Small intestine (tissue), 7 donors: Measurements from ENCODE around the gene PPP1R26. TPM values are rescaled to one million over a fixed set of nuclear protein-coding genes. Genes with fewer than 3 reads are reported as not detected.
"Not testable (repeated sequence)": the region's sequence is repeated elsewhere in the genome, so short reads cannot be mapped to it uniquely, and the experiment has no call there.

Source experiments
- DNase-seq, 2 donors: peaks; one replicate each; pipeline versions ENCODE4 v3.0.0 to v3.0.0-alpha.2; 2013
- FAIRE-seq: peaks from 2 replicates; lab custom pipeline; 2012; peaks lifted over from hg19 to GRCh38; lab: Jason Lieb, UNC
- H3K27ac ChIP-seq, 3 donors: one replicate each; pipeline ENCODE4 v1.5.1; 2013; ENCODE audit warnings: low read length in 2 of 3, mild to moderate bottlenecking in 2 of 3, control low read depth in 1 of 3, inconsistent platforms in 1 of 3, low read depth in 1 of 3, moderate library complexity in 1 of 3
- H3K27me3 ChIP-seq, 3 donors: one replicate each; pipeline ENCODE4 v1.6.1; 2013; ENCODE audit warnings: low read length in 3 of 3, inconsistent platforms in 1 of 3; ENCODE audit not compliant: control insufficient read depth in 3 of 3, insufficient read depth in 3 of 3
- H3K36me3 ChIP-seq, 3 donors: one replicate each; pipeline ENCODE4 v1.6.1; 2013; ENCODE audit warnings: low read length in 3 of 3, inconsistent platforms in 1 of 3, low read depth in 1 of 3, mild to moderate bottlenecking in 1 of 3, moderate library complexity in 1 of 3; ENCODE audit not compliant: control insufficient read depth in 3 of 3, insufficient read depth in 2 of 3
- H3K4me1 ChIP-seq, 3 donors: one replicate each; pipeline ENCODE4 v1.6.1; 2013; ENCODE audit warnings: low read length in 2 of 3, inconsistent platforms in 1 of 3, low read depth in 1 of 3, mild to moderate bottlenecking in 1 of 3, moderate library complexity in 1 of 3; ENCODE audit not compliant: control insufficient read depth in 3 of 3, insufficient read depth in 2 of 3
- H3K4me3 ChIP-seq, 3 donors: one replicate each; pipeline ENCODE4 v1.5.1; 2013; ENCODE audit warnings: low read length in 3 of 3, control low read depth in 1 of 3, inconsistent platforms in 1 of 3, low read depth in 1 of 3, mild to moderate bottlenecking in 1 of 3, moderate library complexity in 1 of 3
- H3K9me3 ChIP-seq, 2 donors: one replicate each; pipeline ENCODE4 v1.6.1; 2013; ENCODE audit warnings: low read depth in 1 of 2, low read length in 1 of 2; ENCODE audit not compliant: control insufficient read depth in 2 of 2, insufficient read depth in 1 of 2
- WGBS, 3 donors: extraction: QIAGEN DNeasy Blood & Tissue Kit; methylation state at CpG; one replicate each; pipeline ENCODE4 v1.1.7; 2013; 5-methylcytosine and 5-hydroxymethylcytosine counted together
- polyA plus RNA-seq, 4 donors: library from polyadenylated mRNA; stranded (reverse) in 3 of 4; unstranded in 1 of 4; fragments of 200-250 nt in 3 of 4; fragments of 120-200 nt in 1 of 4; gene quantifications; one replicate each; pipeline versions ENCODE4 v1.2.1 to v1.2.3, GENCODE V29; 2013
- donor health status: healthy with polysubstance abuse.
- donor health status: control.
- donor health status: control.
- donor health status: Bipolar disorder and iron deficiency.
- donor health status: healthy.

The PPP1R26 gene
- polyA plus RNA-seq, 4 donors: 6.5 to 16.6 (median 10.0) TPM

- H3K27ac ChIP-seq: not testable (repeated sequence)
These were observed 27.7 kb upstream of the PPP1R26 start for GRCh38 chr9:135451909-135452308.

GRCh38 chr9:135454737-135455136 lies 24.8 kb upstream of the PPP1R26 start:
- Histone ChIP-seq H3K9me3 (peaks cover 0 to 6% of the 10 kb centered on the region in 2 donors), H3K27ac (no peak overlapping the region), H3K4me1 (no peaks in the 10 kb centered on the region), H3K36me3 (no peaks in the 10 kb centered on the region), H3K4me3 (no peak overlapping the region), H3K27me3 (no peaks in the 10 kb centered on the region)
- 82 to 91% (median 86%) methylated on average over 5 of the region's 5 CpGs for WGBS, 3 donors
- DNase-seq (no peak), FAIRE-seq (no peak)

More at GRCh38 chr9:135451909-135452308, 27.7 kb upstream of the PPP1R26 start:
- not testable (repeated sequence) for H3K9me3 ChIP-seq, H3K27me3 ChIP-seq, FAIRE-seq, DNase-seq, H3K4me1 ChIP-seq, H3K4me3 ChIP-seq, H3K36me3 ChIP-seq
- 63 to 73% (median 73%) methylated on average over 6 to 7 of the region's 7 CpGs for WGBS, 3 donors

GRCh38 chr9:135455401-135456030 lies 24.1 kb upstream of the PPP1R26 start:
- DNase-seq (no peak), FAIRE-seq (no peak)
- H3K4me3 ChIP-seq: no peak overlapping the region
- H3K27ac ChIP-seq: no peak overlapping the region
- no peaks in the 10 kb centered on the region for H3K36me3 ChIP-seq
- WGBS, 3 donors: 71 to 88% (median 88%) methylated on average over 23 of the region's 23 CpGs
- H3K9me3 ChIP-seq: peaks cover 0 to 6% of the 10 kb centered on the region in 2 donors
- H3K4me1 ChIP-seq: no peaks in the 10 kb centered on the region
- H3K27me3 ChIP-seq: no peaks in the 10 kb centered on the region

GRCh38 chr9:135456436-135457104 lies 23.0 kb upstream of the PPP1R26 start:
- Histone ChIP-seq H3K27ac (no peak overlapping the region), H3K4me1 (no peaks in the 10 kb centered on the region), H3K36me3 (no peaks in the 10 kb centered on the region), H3K4me3 (no peak overlapping the region), H3K9me3 (peaks cover 0 to 6% of the 10 kb centered on the region in 2 donors), H3K27me3 (no peaks in the 10 kb centered on the region)
- DNase-seq (no peak), FAIRE-seq (no peak)
- WGBS, 3 donors: 68 to 78% (median 76%) methylated on average over 19 of the region's 19 CpGs

GRCh38 chr9:135458478-135458877 lies 21.1 kb upstream of the PPP1R26 start:
- H3K4me3 ChIP-seq, H3K27ac ChIP-seq, FAIRE-seq, H3K4me1 ChIP-seq, DNase-seq, H3K9me3 ChIP-seq, H3K27me3 ChIP-seq, H3K36me3 ChIP-seq: not testable (repeated sequence)
- WGBS, 3 donors: 92 to 95% (median 93%) methylated on average over 5 of the region's 5 CpGs

- H3K9me3 ChIP-seq: no peaks in the 10 kb centered on the region
- H3K27me3 ChIP-seq: peaks cover 0 to 3% (median 0%) of the 10 kb centered on the region in 3 donors
- no peak overlapping the region for H3K4me3 ChIP-seq
- FAIRE-seq (no peak), DNase-seq (no peak)
- no peaks in the 10 kb centered on the region for H3K36me3 ChIP-seq
- H3K4me1 ChIP-seq: no peaks in the 10 kb centered on the region
- 67 to 82% (median 69%) methylated on average over 11 of the region's 11 CpGs for WGBS, 3 donors
- no peak overlapping the region for H3K27ac ChIP-seq
These were observed 17.6 kb upstream of the PPP1R26 start for GRCh38 chr9:135461936-135462335.

GRCh38 chr9:135463140-135463539 lies 16.4 kb upstream of the PPP1R26 start:
- no peaks in the 10 kb centered on the region for H3K9me3 ChIP-seq
- WGBS, 3 donors: 58 to 65% (median 62%) methylated on average over 3 of the region's 3 CpGs
- FAIRE-seq (no peak), DNase-seq (no peak)
- H3K27ac ChIP-seq: no peak overlapping the region
- H3K36me3 ChIP-seq: no peaks in the 10 kb centered on the region
- H3K27me3 ChIP-seq: peaks cover 0 to 3% (median 0%) of the 10 kb centered on the region in 3 donors
- H3K4me1 ChIP-seq: no peaks in the 10 kb centered on the region
- no peak overlapping the region for H3K4me3 ChIP-seq

- no peak for DNase-seq
- Histone ChIP-seq H3K9me3 (no peaks in the 10 kb centered on the region), H3K36me3 (no peaks in the 10 kb centered on the region), H3K27ac (no peak overlapping the region), H3K4me1 (peaks cover 0 to 5% (median 0%) of the 10 kb centered on the region in 3 donors), H3K27me3 (peaks cover 0 to 3% (median 0%) of the 10 kb centered on the region in 3 donors), H3K4me3 (no peak overlapping the region)
- WGBS, 3 donors: 88 to 92% (median 88%) methylated on average over 7 of the region's 7 CpGs
- no peak for FAIRE-seq
These were observed 15.4 kb upstream of the PPP1R26 start for GRCh38 chr9:135464181-135464580.
